NCI-H345 (cell line): ENCODE data around the gene NHERF1.

Experiments
- DNase-seq: peaks from one replicate; lab custom pipeline; 2025; lab: John Stamatoyannopoulos, UW

Gene NHERF1

GRCh38 chr17:74748529-74749278 is at the start of gene NHERF1:
NHERF1 (plus strand) TSS chr17:74748628; CDS start chr17:74748847, 219 bp downstream.
- peak; percentile 96 for DNase-seq

- no peak for DNase-seq
Observed at GRCh38 chr17:74699236-74699635, 49.2 kb upstream of the NHERF1 start.

- DNase-seq, result no peak
Observed at GRCh38 chr17:74702116-74702871, 46.1 kb upstream of the NHERF1 start.

GRCh38 chr17:74703311-74703710 is 45.1 kb upstream of the NHERF1 start:
- DNase-seq, result no peak

GRCh38 chr17:74704544-74704943 is 43.9 kb upstream of the NHERF1 start:
- DNase-seq, result no peak

GRCh38 chr17:74711058-74711824 is 37.2 kb upstream of the NHERF1 start:
- no peak for DNase-seq

- no peak for DNase-seq
Observed at GRCh38 chr17:74712301-74712700, 36.1 kb upstream of the NHERF1 start.

GRCh38 chr17:74712756-74713155 is 35.7 kb upstream of the NHERF1 start, which contains the start of gene CD300LF:
CD300LF (minus strand) TSS chr17:74712923; CDS start chr17:74712866, 57 bp downstream.
- DNase-seq, result no peak

GRCh38 chr17:74713171-74713755 is 35.2 kb upstream of the NHERF1 start:
- DNase-seq, result no peak

- DNase-seq, result no peak
Observed at GRCh38 chr17:74715144-74715543, 33.3 kb upstream of the NHERF1 start.

- no peak for DNase-seq
Observed at GRCh38 chr17:74720506-74720905, 27.9 kb upstream of the NHERF1 start.

GRCh38 chr17:74722782-74723181 is 25.6 kb upstream of the NHERF1 start:
- no peak for DNase-seq

- no peak for DNase-seq
Observed at GRCh38 chr17:74723891-74724290, 24.5 kb upstream of the NHERF1 start.

- no peak for DNase-seq
Observed at GRCh38 chr17:74725111-74725510, 23.3 kb upstream of the NHERF1 start.

GRCh38 chr17:74728033-74728701 is 20.3 kb upstream of the NHERF1 start:
- no peak for DNase-seq

- no peak for DNase-seq
Observed at GRCh38 chr17:74728702-74729075, 19.7 kb upstream of the NHERF1 start.

GRCh38 chr17:74729368-74729767 is 19.1 kb upstream of the NHERF1 start:
- no peak for DNase-seq

- DNase-seq, result no peak
Observed at GRCh38 chr17:74729866-74730265, 18.6 kb upstream of the NHERF1 start.

- no peak for DNase-seq
Observed at GRCh38 chr17:74730491-74731346, 17.7 kb upstream of the NHERF1 start.

- DNase-seq, result no peak
Observed at GRCh38 chr17:74731347-74731605, 17.2 kb upstream of the NHERF1 start.
